Tibial nerve (tissue), 4 donors: ENCODE results near the gene PIK3CA. TPM values are rescaled to one million over a fixed set of nuclear protein-coding genes. Genes with fewer than 3 reads are reported as not detected.

Experiments used
- DNase-seq, 2 donors: peaks; one replicate each; pipeline ENCODE4 v3.0.0-alpha.2; 2019; ENCODE audit warnings: low spot score in 2 of 2
- H3K27ac ChIP-seq, 4 donors: fragments of 200-600 bp; sonication (generic) in 3 of 4; one replicate each; pipeline ENCODE4 v1.5.1; 2017 to 2019; ENCODE audit warnings: mild to moderate bottlenecking in 1 of 4
- H3K27me3 ChIP-seq, 2 donors: fragments of 200-600 bp; sonication (generic) in 1 of 2; one replicate each; pipeline versions ENCODE4 v1.5.1 to v1.6.0; 2017 to 2019
- H3K36me3 ChIP-seq, 3 donors: fragments of 200-600 bp; sonication (generic); one replicate each; pipeline ENCODE4 v1.5.1; 2018 to 2019
- H3K4me1 ChIP-seq, 4 donors: fragments of 200-600 bp; sonication (generic) in 3 of 4; one replicate each; pipeline ENCODE4 v1.5.1; 2017 to 2019
- H3K4me3 ChIP-seq, 4 donors: fragments of 200-600 bp; sonication (generic) in 3 of 4; one replicate each; pipeline ENCODE4 v1.5.1; 2017 to 2019; ENCODE audit warnings: mild to moderate bottlenecking in 1 of 4, moderate library complexity in 1 of 4
- H3K9me3 ChIP-seq, 4 donors: fragments of 200-600 bp; sonication (generic) in 3 of 4; one replicate each; pipeline ENCODE4 v1.5.1; 2017 to 2019
- EP300 ChIP-seq, 2 donors: sonication (generic); formaldehyde crosslinking; IDR thresholded peaks; one replicate each; pipeline ENCODE4 v1.6.1; 2017; ENCODE audit warnings: antibody characterized with exemption in 2 of 2, mild to moderate bottlenecking in 1 of 2
- POLR2A ChIP-seq, 2 donors: fragments of 450-650 bp; IDR thresholded peaks; one replicate each; pipeline ENCODE4 v1.6.1; 2017; ENCODE audit warnings: antibody characterized with exemption in 2 of 2, mild to moderate bottlenecking in 2 of 2, moderate library complexity in 2 of 2
- WGBS, 2 donors: methylation state at CpG; one replicate each; pipeline ENCODE4 v1.1.5; 2018; 5-methylcytosine and 5-hydroxymethylcytosine counted together
- total RNA-seq, 4 donors: library from RNA; depleted of rRNA; stranded (reverse); fragments of >200 nt; gene quantifications; one replicate each; pipeline ENCODE4 v1.1.0, GENCODE V29; 2016
- TF ChIP-seq, protein P1 (sequence below), 5 experiments: fragments of 200-600 bp in 3 of 5; fragments of 450-650 bp in 2 of 5; sonication (generic) in 3 of 5; IDR thresholded peaks; one replicate each; pipeline ENCODE4 v1.5.1; 2016 to 2019; ENCODE audit warnings: antibody characterized with exemption in 5 of 5, mild to moderate bottlenecking in 3 of 5, moderate library complexity in 2 of 5

Gene PIK3CA
- total RNA-seq, 4 donors from 2014 or later = 30.0 to 45.2 (median 39.1) TPM

DNA sequence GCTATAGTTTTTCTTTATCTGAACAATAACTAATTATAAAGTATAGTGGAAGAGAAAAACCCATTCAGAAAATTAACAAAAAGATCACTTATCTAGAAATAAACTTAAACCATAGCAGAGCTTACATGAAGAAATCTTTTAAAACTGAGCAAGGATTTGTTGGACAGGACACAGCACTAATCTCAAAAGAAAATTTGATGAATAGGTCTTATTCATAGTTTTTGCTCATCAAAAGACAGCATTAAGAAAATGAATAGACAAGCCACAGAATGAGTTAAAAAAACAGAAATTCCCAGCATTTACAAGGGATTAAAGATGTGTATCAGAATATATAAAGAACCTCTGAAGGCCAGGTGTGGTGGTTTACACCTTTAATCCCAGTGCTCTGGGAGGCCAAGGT lies 29.5 kb downstream of the PIK3CA start:
- H3K36me3 ChIP-seq = no peaks in the 10 kb centered on the region
- DNase-seq = no peak
- peak overlapping the region in 2 of 4 donors; percentile 43 to 56 for H3K27ac ChIP-seq
- TF ChIP-seq EP300 (IDR thresholded peaks at IDR 0.05) = no peak
- TF ChIP-seq, protein P1, sequence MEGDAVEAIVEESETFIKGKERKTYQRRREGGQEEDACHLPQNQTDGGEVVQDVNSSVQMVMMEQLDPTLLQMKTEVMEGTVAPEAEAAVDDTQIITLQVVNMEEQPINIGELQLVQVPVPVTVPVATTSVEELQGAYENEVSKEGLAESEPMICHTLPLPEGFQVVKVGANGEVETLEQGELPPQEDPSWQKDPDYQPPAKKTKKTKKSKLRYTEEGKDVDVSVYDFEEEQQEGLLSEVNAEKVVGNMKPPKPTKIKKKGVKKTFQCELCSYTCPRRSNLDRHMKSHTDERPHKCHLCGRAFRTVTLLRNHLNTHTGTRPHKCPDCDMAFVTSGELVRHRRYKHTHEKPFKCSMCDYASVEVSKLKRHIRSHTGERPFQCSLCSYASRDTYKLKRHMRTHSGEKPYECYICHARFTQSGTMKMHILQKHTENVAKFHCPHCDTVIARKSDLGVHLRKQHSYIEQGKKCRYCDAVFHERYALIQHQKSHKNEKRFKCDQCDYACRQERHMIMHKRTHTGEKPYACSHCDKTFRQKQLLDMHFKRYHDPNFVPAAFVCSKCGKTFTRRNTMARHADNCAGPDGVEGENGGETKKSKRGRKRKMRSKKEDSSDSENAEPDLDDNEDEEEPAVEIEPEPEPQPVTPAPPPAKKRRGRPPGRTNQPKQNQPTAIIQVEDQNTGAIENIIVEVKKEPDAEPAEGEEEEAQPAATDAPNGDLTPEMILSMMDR (IDR thresholded peaks at IDR 0.05) = no peak
- no peak for TF ChIP-seq POLR2A (IDR thresholded peaks at IDR 0.05)
- no peaks in the 10 kb centered on the region for H3K27me3 ChIP-seq
- H3K4me1 ChIP-seq = peaks cover 0 to 75% (median 24%) of the 10 kb centered on the region in 4 donors
- H3K9me3 ChIP-seq = peaks cover 0 to 5% (median under 1%) of the 10 kb centered on the region in 4 donors
- H3K4me3 ChIP-seq = no peak overlapping the region

DNA sequence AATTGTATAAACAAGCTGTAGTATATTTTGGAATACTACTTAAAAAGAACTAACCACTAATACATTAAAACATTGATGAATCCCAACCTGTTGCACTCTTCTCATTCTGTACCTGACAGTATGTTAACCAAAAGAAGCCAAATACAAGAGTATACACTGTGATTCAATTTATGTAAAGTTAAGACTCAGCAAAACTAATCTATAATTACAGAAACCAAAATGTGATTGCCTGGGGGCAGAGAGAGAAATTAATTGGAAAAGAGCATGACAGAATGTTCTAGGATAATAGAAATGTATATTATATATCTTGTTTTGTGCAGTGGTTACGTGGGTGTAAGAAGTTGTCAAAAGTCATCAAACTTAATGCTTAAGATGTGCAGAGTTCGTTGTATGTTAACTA lies 31.1 kb downstream of the PIK3CA start:
- WGBS, 2 donors = 71 to 80% methylated on average over 2 of the region's 2 CpGs
- no peaks in the 10 kb centered on the region for H3K36me3 ChIP-seq
- TF ChIP-seq, protein P1 (IDR thresholded peaks at IDR 0.05) = no peak
- TF ChIP-seq EP300 (IDR thresholded peaks at IDR 0.05) (no peak), POLR2A (IDR thresholded peaks at IDR 0.05) (no peak)
- no peak overlapping the region for H3K4me3 ChIP-seq
- H3K27ac ChIP-seq = peak overlapping the region in 3 of 4 donors; percentile 64 to 89 (median 85)
- H3K27me3 ChIP-seq = no peaks in the 10 kb centered on the region
- no peak for DNase-seq
- no peaks in the 10 kb centered on the region for H3K9me3 ChIP-seq
- peaks cover 4 to 92% (median 34%) of the 10 kb centered on the region in 4 donors for H3K4me1 ChIP-seq

DNA sequence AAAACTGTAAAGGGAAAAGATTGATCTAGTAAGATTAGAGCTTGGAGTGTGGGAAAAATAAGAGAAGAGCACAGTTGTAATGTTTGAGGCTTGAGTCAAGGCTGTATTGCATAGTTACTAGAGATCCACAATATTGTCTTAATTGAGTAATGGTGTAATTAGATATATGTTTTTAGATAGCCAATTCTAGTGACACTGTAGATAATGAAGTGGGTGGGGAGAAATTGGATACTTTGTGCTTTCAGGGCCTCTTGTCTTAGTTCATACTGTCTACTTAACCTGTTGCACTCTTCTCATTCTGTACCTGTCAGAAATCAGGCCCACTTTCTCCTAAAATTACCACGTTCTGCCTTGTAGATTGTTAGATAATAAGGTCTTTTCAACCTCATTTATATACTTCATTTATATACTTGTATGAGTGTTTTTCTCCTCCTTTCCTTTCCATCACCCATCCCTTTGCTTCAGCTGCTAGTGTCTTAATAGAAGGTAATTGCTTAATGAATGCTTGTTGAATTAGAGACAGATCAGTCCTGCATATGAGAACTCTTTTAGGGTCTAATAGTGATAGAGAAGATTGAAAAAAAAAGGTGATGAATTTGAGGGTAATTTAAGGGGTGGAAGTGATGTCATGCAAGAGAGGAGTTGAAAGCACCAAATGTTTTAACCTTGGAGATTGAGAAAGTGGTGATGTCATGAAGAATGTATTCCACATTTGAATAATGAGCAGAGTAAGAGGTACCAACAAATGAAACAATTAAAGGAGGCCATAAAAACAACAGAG lies 32.0 kb downstream of the PIK3CA start:
- 81 to 84% methylated on average over 1 of the region's 1 CpG for WGBS, 2 donors
- DNase-seq = no peak
- H3K4me1 ChIP-seq = peaks cover 4 to 93% (median 36%) of the 10 kb centered on the region in 4 donors

DNA sequence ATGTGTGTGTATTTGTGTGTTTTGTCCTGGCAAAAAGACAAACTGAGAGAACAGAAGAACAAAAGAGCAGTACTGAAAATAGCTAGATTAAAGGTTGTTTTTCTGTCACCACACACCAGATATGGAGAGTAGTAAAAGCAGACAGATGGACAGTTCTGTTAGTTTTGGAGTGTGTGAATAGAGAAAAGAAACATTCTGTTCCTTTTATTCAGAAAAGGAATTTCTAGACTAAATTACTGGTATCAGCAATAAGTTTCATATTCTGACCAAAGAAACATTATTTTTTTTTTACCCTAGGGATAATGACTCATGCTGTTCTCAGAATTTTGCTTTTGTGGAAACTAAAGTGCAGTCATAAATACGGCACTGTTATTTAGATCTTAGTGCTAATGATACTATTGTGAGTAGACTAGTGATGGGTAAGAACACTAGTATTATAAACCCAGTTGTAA lies 32.9 kb downstream of the PIK3CA start:
- no peaks in the 10 kb centered on the region for H3K36me3 ChIP-seq
- 3 to 6% methylated on average over 1 of the region's 1 CpG for WGBS, 2 donors
- no peaks in the 10 kb centered on the region for H3K9me3 ChIP-seq
- H3K4me3 ChIP-seq = no peak overlapping the region
- peaks cover 4 to 94% (median 35%) of the 10 kb centered on the region in 4 donors for H3K4me1 ChIP-seq
- peak overlapping the region; percentile 64 to 89 (median 82) for H3K27ac ChIP-seq
- TF ChIP-seq POLR2A (IDR thresholded peaks at IDR 0.05) (peak in 1 of 2 donors; percentile 10), EP300 (IDR thresholded peaks at IDR 0.05) (peak; percentile 79 to 85)
- TF ChIP-seq, protein P1 (IDR thresholded peaks at IDR 0.05) = no peak
- DNase-seq = no peak
- no peaks in the 10 kb centered on the region for H3K27me3 ChIP-seq

More for the DNA sequence above, 32.0 kb downstream of the PIK3CA start:
- Histone ChIP-seq H3K27me3 (no peaks in the 10 kb centered on the region), H3K9me3 (no peaks in the 10 kb centered on the region), H3K4me3 (no peak overlapping the region), H3K36me3 (no peaks in the 10 kb centered on the region), H3K27ac (peak overlapping the region; percentile 64 to 89 (median 82))
- TF ChIP-seq EP300 (IDR thresholded peaks at IDR 0.05) = no peak
- TF ChIP-seq POLR2A (IDR thresholded peaks at IDR 0.05) = no peak
- TF ChIP-seq, protein P1 (IDR thresholded peaks at IDR 0.05) = no peak

DNA sequence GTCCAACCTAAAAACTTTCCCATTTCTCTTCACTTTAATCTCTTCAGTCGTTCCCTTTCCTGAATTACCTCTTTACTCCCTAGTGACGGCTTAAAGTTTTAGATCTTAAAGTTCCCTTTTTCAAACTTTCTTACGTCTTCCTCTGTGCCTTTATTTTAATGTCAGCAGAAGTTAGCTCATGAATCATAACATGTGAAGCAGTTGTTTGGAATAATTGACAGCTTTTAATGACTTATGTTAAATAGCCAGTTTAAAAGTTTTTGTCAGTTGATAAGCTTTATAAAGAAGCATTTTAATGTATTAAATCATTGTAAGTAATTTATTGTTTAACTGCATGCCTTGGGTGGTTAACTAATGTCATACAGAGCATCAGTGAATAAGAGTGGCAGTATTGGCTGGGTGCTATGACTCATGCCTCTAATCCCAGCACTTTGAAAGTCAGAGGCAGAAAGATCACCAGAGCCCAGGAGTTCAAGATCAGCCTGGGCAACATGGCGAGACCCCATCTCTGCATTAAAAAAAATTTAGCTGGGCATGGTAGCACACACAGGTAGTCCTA lies 33.9 kb downstream of the PIK3CA start:
- no peaks in the 10 kb centered on the region for H3K36me3 ChIP-seq
- TF ChIP-seq, protein P1 (IDR thresholded peaks at IDR 0.05) = no peak
- no peak for TF ChIP-seq EP300 (IDR thresholded peaks at IDR 0.05)
- no peak for TF ChIP-seq POLR2A (IDR thresholded peaks at IDR 0.05)
- H3K27me3 ChIP-seq = no peaks in the 10 kb centered on the region
- H3K4me3 ChIP-seq = no peak overlapping the region
- H3K27ac ChIP-seq = peak overlapping the region; percentile 56 to 89 (median 82)
- 30 to 31% methylated on average over 4 of the region's 4 CpGs for WGBS, 2 donors
- peaks cover 4 to 93% (median 37%) of the 10 kb centered on the region in 4 donors for H3K4me1 ChIP-seq
- no peak for DNase-seq
- H3K9me3 ChIP-seq = no peaks in the 10 kb centered on the region
